HG03039 (cell line): Measurements from ENCODE around the gene TOM1L2.
"Not testable (repeated sequence)": the region's sequence is repeated elsewhere in the genome, so short reads cannot be mapped to it uniquely, and the experiment has no call there.

Experiments
- ATAC-seq: cut with Tn5 transposase; IDR thresholded peaks from one replicate; pipeline ENCODE4 v1.9.1; 2021; ENCODE audit warnings: mild to moderate bottlenecking, moderate library complexity; ENCODE audit not compliant: unreplicated experiment

Gene TOM1L2

DNA sequence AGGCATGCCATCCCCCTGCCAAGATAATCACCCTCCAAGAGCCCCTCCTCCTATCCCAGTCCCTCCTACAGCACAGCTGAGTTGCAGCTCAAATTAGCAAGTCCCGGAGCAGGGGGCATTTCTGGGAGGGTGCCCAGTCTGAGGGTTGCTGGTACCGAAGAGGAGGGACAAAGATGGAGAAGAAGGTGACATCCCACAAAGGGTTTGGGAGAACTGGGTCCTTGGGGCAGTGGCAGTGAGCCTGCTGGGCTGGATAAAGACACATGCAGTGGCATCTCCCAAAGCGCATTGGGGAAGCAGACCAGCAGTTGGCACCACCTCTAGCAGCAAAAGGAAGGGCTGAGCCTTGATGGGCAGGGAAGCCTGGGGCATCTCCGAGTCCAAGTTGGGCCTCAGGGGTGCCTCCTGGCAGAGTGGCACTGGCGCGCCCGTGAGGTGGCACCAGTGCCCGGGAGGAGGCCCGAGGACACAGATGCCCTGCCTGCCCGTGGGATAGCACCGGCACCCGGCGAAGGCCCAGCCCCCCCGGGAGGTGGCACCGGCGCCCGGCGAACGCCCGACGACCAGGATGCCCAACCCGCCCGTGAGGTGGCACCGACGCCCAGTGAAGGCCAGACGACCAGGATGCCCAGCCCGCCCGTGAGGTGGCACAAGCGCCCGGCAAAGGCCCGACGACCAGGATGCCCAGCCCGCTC lies 622 bp downstream of the TOM1L2 start:
- no peak for ATAC-seq

DNA sequence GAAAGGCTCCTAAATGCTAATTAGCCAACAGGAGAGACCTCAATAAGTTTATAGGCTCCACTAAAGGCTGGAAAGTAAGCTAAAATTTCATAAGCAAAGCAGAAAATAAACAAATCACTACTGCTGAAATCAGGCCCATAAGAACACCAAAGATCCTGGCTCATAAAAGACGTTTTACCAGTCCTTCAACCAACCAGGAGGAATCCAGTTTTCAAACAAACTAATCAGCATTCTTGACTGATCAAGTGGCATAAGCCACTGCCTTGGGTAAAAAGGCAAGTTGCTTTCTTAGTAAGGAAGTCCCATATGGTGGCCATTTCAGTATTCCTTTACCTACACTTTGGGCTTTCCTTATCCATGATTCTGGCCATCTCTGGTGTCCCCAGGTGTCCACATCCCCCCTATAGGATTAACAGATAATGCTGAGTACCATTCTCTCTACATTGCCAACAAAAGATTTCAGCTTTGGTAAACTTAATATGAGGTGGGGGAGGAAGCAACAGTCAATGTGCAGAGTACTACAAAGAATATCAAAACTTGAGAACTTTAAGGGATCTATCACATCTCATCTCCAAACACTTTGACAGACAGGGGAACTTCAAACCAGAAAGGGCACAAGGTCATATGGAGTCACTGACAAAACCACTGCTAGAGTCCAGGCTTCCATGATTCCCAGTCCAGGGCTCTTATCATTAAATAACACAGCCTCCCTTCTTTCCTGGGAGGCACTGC lies 1.3 kb downstream of the TOM1L2 start:
- ATAC-seq = no peak

DNA sequence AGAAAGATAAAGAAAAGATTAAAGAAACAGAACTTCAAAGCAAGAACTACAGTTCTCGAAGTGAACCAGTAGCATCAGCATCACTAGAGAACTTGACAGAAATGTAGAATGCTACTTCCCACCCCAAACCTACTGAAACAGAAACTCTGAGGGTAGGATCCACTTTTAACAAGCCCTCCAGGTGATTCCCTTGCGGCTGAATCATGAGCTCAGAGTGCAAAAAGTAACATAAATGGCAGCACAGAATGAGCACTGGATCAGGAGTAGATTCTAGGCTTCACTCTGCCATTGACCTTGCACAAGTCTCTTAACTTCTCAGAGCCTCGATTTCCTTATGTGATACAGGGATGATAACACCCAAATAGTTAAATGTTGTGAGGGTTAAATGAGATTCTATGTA lies 5.8 kb downstream of the TOM1L2 start:
- no peak for ATAC-seq

DNA sequence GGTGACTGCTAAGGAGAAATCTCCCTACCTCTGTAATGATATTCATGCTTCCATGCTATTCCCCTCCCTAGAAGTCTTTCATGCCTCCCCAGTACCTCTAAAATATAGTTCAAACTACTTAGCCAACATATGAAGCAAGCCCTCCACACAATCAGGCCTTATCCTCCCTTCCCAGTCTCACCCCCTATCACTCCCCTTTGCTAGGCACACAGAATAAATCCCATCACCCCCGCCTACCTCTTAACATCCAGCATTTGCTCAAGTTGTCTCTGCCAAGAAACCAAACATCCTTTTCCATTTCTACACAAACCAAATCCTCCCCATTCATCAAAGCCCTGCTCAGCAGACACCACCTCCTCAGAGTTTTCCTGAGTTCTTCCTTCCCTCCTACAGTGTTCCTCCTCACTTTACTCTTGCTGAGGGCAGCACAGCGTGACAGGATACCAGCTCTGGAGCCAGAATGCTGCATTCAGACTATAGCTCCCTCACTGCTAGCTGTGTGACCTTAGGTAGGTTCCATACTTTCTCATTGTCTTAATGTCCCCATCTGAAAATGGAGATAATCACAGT lies 7.0 kb downstream of the TOM1L2 start:
- ATAC-seq = no peak

DNA sequence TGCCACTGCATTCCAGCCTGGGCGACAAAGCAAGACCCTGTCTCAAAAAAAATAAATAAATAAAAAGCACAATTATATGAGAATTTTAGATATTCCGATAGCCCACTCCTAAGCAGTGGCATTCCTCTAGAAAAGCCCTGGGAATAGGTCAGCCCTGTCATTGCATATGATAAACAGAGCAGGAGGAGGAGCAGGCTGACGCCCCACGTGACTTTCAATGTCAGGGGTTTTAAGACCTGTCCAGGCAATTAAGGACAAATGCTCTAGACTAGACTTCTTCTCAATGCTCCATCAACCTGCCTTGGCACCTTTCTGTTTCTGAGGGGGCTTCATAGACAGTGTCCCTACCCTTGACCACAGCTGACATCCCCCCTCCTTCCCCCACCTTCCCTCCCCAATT lies 7.5 kb downstream of the TOM1L2 start:
- no peak for ATAC-seq

DNA sequence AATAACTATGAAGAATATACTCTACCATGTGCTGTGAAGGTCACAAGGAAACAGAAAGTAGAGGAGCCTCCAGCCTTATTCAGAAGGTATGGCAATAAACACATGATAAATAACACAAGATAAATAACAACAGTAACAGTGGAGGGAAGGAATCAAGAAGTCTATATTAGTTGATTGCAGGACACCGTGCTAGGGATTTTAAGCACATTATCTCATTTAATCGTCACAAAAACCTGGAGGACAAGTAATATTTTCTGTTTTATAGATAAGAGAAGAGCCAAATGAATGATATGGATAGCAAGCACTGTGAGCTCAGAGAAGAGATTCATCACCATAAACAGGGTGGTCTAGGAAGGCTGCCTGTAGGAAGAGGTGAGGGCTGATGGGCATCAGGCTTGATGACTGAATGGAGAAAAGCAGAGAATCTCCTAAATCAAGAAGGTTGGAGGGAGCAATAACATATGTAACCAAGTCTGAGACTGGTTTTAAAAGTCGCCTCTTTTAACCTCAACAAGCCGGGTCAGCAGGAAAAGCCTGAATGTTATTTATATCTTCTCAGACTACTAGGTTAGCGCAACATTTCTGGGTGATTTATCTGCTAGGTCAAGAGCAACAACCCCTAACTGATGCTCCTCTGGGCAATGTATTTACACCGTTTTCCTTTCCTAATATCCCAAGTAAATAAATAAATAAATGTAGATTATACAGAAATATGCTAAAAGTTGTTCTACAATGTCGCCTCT lies 8.3 kb downstream of the TOM1L2 start:
- no peak for ATAC-seq

DNA sequence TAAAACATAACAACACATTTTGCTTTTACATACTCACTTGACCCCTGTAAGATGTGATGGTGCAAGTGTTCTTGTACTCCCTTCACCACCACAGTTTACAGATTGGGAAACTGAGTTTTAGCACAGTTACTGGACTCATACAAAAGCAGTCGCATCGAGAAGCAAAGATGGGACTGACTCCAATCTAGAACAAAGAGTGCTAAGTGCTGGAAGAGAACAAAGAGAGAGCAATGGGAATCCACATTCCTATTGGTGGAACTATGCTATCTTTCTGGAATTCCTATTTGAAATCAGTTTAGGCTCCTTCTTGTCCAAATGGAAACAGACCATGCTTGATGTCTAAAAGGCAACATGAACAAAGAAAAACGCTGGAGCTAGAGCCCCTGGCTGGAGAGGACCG lies 9.1 kb downstream of the TOM1L2 start:
- no peak for ATAC-seq

DNA sequence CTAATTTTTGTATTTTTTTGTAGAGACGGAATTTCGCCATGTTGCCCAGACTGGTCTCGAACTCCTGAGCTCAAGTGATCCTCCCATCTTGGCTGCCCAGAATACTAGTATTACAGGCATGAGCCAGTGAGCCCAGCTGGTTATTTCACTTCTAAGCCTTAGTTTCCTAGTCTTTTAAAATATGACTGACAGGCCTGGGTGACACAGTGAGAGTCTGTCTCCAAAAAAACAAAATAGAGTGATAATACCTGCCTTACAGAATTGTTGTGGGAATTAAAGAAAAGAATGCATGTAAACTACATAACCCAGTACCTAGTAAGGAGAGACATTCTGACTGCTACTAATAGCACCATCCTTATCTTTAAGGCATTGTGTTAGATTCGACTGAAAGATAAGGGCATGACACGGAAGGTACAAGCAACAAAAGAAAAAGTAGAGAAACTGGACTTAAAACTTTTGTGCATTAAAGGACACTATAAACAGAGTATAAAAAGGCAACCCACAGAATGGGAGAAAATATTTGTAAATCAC lies 11.6 kb downstream of the TOM1L2 start:
- no peak for ATAC-seq

DNA sequence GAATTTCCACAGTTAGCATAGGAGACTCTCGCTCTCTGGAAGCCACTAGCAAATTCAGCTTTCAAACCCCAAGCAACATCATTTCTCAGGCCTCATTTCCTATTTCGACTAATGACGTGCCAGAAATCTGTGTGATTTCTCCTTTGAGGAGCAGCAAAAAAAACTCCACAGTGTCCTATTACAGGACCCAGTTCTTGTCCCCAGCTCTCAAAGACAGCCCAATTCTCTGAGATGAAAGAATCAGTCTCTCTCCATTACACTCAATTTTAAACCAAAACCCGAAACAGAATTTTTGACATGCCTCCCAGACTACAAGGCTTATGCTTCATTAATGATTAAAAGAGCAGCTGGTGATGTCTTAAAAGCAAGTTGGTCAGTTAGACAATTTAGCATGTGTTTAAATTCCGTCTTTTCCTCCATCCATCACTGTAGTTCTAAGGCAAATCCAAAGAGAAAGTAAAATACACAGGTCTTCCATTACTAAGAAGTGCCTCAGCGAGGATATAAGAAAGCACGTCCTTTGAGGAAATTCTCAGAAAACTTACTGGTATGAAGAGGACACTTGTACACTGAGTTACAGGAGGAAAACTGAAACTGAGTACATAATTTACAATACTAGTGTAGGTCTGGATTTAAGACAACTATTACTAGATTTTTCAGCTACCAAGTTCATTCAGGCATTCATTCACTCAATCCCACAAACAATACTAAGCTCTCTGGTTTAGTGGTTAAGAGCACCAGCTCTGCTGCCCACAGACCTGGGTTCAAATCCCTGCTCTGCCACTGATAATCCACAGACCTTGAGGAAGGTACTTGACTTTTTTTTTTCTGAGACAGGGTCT lies 12.5 kb downstream of the TOM1L2 start:
- no peak for ATAC-seq

DNA sequence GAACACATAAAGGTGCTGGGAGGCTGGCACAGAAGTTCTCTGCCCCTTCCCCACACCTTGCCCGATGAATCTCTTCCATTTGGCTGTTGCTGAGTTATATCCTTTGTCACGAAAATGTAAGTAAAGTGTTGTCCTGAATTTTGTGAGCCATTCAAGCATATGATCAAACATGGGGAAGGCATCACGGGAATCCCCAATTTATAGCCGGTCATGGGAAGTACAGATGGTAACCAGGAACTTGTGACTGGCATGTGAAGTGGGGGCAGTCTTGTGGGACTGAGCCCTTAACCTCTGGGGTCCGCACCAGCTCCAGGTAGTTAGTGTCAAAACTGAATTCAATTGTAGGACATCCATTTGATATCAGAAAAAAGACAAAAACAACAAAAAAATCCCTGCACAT lies 13.2 kb downstream of the TOM1L2 start:
- no peak for ATAC-seq

DNA sequence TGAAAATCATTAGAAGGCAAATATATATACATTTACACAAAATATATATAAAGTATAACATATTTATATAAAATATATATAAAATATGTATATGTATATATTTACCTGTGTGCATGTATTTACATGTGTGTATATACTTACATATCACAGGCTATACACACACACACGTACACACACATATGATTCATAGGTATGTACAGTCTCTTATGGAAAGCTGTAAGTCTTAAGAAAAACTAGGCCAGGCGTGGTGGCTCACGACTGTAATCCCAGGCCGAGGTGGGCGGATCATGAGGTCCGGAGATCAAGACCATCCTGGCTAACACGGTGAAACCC lies 14.7 kb downstream of the TOM1L2 start:
- ATAC-seq = no peak

DNA sequence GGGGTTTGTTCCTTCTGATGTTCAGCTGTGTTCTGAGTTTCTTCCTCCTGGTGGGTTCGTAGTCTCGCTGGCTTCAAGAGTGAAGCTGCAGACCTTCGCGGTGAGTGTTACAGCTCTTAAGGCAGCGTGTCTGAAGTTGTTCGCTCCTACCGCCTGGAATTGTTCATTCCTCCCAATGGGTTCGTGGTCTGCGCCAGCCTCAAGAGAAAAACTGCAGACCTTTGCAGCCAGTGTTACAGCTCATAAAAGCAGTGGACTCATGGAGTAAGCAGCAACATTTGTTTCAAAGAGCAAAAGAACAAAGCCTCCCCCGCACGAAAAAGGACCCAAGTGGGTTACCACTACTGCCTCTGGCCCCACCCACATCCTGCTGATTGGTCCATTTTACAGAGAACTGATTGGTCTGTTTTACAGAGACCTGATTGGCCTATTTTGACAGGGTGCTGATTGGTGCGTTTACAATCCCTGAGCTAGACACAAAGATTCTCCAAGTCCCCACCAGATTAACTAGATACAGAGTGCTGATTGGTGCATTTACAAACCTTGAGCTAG lies 16.3 kb downstream of the TOM1L2 start:
- ATAC-seq = not testable (repeated sequence)

DNA sequence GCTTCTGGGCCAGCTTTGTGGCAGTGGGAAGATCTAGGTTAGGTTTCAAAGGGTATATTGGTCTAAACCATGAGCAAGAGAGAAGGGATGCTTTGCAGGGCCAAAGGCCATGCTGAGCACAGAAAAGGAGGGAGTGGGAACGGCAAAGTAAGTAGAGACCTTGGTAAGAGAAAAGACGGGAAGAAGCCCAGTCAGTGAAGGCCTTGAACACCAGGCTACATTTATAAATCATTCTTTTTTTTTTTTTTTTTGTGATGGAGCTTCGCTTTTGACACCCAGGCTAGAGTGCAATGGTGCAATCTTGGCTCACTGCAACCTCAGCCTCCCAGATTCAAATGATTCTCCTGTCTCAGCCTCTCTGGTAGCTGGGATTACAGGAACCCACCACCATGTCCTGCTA lies 18.1 kb downstream of the TOM1L2 start:
- ATAC-seq = no peak

DNA sequence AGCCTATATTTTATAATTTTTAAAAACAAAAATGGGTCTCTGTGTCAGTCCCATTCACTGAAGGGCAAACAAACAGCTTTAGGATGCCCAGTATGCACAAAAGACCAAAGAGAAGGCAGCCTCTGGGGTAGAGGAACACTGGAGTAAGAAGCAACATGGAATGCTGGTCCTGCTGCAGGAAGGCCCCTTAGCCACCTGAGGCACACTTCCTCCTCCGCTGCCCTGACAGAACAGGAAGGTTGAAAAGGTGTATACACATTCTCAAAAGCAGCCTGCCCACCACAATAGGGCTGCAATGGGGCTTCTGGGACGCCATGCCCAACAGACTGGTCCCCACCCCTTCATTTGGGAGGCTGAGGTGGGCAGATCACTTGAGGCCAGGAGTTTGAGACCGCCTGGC lies 19.5 kb downstream of the TOM1L2 start:
- no peak for ATAC-seq

DNA sequence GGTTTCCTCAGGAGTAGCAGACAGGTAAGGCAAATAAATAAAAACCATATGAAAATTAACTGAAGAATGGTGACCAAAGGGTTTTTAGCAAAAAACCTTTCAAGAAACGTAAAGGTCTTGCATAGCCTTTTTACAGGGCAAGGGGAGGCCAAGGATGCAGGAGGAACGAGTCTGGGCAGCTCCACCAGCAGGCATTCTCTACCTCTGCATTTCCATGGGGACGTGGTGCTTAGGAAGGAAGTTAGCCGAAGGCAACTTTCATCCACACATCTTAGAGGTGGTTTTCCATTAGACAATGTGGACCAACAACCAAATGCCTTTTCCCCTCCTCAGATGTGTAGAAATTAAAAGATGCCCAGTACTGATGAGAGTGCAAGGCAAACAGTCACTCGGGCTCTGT lies 20.7 kb downstream of the TOM1L2 start:
- no peak for ATAC-seq

DNA sequence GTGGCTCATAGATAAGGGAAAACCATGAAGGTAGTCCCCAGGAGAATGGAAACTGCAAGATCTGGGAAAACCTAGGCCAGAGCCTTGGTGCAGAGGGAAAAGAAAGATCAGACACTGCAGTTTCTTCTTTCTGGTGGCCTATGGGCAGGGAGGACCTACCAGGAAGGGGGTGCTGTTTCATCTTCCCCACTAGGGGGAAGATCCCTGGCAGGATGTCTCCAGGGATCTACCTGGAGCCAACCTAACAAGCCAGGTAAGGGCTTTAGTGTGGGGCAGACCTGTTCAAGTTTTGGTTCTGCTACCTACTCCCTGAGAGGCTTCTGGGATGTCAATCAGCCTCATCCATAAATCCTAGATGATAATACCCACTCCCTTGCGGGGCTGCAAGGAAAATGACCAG lies 21.4 kb downstream of the TOM1L2 start:
- ATAC-seq = no peak

DNA sequence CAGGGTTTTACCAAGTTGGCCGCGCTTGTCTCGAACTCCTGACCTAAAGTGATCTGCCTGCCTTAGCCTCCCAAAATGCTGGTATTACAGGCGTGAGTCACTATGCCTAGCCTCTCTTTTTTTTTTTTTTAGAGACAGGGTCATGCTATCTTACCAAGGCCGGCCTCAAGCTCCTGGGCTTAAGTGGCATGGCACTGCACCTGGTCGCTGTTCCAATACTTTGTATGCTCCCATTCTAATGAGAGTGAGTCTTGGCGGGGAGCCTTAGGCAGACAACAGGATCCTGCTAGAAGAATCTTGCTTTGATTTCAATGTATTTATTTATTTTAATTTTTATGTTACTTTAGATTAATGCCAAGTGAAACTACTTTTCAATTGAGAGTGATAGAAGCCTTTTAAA lies 21.9 kb downstream of the TOM1L2 start:
- ATAC-seq = no peak

DNA sequence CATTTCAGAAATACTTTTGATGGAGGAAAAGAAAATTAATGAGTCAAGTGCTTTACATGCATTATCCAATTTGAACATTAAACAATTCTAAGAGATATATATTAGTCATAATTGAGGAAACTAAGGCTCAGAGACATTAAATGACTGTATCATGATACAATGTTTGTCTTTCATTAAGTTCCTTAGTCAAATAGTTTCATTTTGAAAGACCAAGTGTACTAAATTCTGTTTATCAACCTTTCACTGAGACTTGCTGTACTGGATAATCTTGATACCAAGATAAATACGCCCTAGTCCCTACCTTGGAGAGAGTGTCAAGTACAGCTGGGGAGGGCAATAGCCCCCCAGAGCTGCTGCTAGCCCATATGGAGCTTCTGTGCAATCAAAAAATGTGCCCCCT lies 24.2 kb downstream of the TOM1L2 start:
- no peak for ATAC-seq

DNA sequence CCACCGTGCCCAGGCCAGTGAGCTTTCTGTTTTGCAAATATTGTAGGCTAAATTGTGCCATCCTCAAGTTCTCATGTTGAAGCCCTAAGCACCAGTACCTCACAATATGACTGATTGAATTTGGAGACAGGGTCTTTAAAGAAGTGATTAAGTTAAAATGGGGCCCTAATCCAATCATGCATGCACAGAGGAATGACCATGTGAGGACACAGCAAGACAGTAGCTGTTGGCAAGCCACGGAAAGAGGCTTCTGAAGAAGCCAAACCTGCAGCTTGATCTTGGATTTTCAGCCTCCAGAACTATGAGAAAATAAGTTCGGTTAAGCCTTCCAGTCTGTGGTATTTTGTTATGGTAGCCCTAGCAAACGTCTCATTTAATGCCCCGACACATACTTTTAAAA lies 24.9 kb downstream of the TOM1L2 start:
- no peak for ATAC-seq

DNA sequence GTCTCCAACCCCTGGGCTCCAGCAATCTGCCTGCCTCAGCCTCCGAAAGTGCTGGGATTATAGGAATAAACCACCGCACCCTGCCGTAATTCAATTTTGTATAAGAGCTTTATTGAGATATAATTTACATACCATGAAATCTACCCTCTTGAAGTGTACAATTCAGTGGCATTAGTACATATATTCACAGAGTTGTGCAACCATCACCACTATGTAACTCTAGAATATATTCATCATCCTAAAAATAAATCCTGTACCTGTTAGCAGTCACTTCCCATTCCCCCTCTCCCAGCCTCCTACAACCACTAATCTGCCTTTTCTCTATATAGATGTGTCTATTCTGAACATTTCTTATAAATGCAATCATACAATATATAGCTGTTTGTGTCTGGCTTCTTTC lies 26.1 kb downstream of the TOM1L2 start:
- ATAC-seq = no peak
